HAP-1 (cell line): Measurements from ENCODE around the gene ANXA4.
A peak's percentile ranks its signal among the peaks of the same experiment; 100 is the strongest.
"Not testable (repeated sequence)": the region's sequence is repeated elsewhere in the genome, so short reads cannot be mapped to it uniquely, and the experiment has no call there.

ENCODE experiments used
- DNase-seq, 2 experiments: peaks; one replicate each; pipeline ENCODE4 v3.0.0-alpha.2; 2016 to 2020; ENCODE audit warnings: low spot score in 2 of 2
- H3K27me3 ChIP-seq: fragments of 250-450 bp; sonication (Bioruptor Pico); 2 replicates; pipeline ENCODE4 v1.5.1; 2020; ENCODE audit warnings: low read depth, mild to moderate bottlenecking, moderate library complexity
- H3K36me3 ChIP-seq: fragments of 250-450 bp; sonication (Bioruptor Pico); replicated peaks from 2 replicates; pipeline ENCODE4 v1.5.1; 2020; ENCODE audit warnings: mild to moderate bottlenecking
- H3K4me1 ChIP-seq: fragments of 250-450 bp; sonication (Bioruptor Pico); 2 replicates; pipeline ENCODE4 v1.5.1; 2020; ENCODE audit warnings: mild to moderate bottlenecking
- H3K4me3 ChIP-seq: fragments of 250-450 bp; sonication (Bioruptor Pico); 2 replicates; pipeline ENCODE4 v1.5.1; 2020; ENCODE audit warnings: mild to moderate bottlenecking, moderate library complexity
- H3K9me3 ChIP-seq: fragments of 250-450 bp; sonication (Bioruptor Pico); 2 replicates; pipeline ENCODE4 v1.5.1; 2020; ENCODE audit warnings: mild to moderate bottlenecking, moderate library complexity
- in situ Hi-C: fragments of 300-500 bp; cut with MboI; formaldehyde crosslinking; loops from 3 replicates; pipeline ENCODE4 v1.14.3; 2020; ENCODE audit warnings: low sequenced_read_pairs, inconsistent platforms, mixed read lengths

The ANXA4 gene

DNA sequence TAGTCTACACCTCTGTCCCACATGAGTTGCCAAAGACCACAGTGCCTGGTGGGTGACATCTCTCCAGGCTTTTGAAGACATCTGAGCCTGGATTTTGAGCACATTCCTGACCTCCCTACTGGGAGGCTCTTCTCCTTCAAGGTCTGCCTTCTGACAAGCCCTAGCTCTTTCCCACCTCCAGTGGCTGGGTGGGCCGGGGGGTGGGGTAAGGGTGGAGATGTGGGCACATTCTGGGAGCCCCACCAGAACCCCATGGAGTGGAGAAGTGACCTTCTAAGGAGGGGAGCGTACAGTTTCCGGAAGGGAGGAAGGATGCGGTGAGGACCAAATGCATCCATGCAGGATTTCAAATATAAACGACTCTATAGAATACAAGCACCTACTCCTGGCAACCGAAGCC lies 27.9 kb upstream of the ANXA4 start:
- Histone ChIP-seq H3K4me3 (no peak overlapping the region), H3K36me3 (no peaks in the 10 kb centered on the region), H3K27me3 (no peaks in the 10 kb centered on the region), H3K9me3 (no peaks in the 10 kb centered on the region), H3K4me1 (no peaks in the 10 kb centered on the region)
- in situ Hi-C loops, result loop anchor here (5.0 kb wide), 1 partner anchor 147 kb away; no protein-coding TSS in a partner anchor
- DNase-seq, result no peak

DNA sequence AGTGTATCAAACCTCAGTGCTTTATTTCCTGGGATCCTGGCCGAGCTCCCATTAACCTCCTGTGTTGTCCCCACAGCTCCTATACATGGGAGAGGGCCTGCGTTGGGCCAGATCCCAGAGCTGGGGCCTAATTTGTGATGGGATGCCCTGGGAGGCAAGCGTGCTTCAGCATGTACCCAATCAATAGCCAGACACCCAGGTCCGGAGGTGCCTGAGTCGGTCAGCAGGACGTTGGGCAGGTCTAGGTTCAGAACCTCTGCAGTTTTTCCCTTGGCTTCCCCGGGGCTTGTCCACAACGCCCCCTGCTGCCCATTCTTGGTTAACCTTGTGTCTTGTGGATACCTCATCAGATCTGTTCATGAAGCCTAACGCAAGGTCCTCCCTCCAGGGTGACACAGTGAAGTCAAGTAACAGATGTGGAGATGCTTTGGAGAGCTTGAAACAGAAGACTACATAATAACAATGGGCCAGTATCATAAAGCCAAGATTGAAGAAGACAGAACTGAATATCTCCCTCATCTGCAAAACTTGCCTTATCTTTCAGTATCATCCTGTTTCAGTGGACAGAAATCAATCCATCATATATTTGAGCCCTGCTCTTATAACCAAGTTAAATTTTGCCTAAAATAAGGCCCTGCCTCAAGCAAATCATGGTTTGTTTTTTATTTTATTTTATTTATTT lies 27.3 kb upstream of the ANXA4 start:
- H3K4me3 ChIP-seq, H3K4me1 ChIP-seq, H3K27me3 ChIP-seq, H3K9me3 ChIP-seq, H3K36me3 ChIP-seq: not testable (repeated sequence)
- peak; percentile 58 to 93 for DNase-seq
- in situ Hi-C loops, result loop anchor here (5.0 kb wide), 1 partner anchor 147 kb away; no protein-coding TSS in a partner anchor

DNA sequence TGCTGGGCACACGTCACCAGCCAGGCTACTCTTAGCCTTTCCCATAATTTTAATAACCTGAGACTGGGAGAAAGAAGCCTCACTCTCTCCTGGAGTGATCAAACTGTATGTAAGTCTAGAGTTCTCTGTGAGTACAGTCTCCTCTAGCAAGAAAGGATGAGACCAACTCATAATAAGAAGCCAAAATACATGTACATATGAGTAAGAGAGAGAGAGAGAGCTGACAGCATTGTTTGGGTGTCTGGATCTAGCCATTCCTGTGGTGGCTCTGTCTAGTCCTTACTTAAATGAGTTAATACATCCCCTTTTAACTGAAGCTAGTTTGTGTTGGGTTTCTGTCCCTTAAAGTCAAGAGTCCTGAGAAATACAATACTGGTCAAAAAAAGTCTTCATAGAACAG lies 26.0 kb upstream of the ANXA4 start:
- in situ Hi-C loops, result no loop called here
- no peaks in the 10 kb centered on the region for H3K4me1 ChIP-seq
- no peaks in the 10 kb centered on the region for H3K36me3 ChIP-seq
- no peaks in the 10 kb centered on the region for H3K27me3 ChIP-seq
- no peak overlapping the region for H3K4me3 ChIP-seq
- no peak for DNase-seq
- no peaks in the 10 kb centered on the region for H3K9me3 ChIP-seq

DNA sequence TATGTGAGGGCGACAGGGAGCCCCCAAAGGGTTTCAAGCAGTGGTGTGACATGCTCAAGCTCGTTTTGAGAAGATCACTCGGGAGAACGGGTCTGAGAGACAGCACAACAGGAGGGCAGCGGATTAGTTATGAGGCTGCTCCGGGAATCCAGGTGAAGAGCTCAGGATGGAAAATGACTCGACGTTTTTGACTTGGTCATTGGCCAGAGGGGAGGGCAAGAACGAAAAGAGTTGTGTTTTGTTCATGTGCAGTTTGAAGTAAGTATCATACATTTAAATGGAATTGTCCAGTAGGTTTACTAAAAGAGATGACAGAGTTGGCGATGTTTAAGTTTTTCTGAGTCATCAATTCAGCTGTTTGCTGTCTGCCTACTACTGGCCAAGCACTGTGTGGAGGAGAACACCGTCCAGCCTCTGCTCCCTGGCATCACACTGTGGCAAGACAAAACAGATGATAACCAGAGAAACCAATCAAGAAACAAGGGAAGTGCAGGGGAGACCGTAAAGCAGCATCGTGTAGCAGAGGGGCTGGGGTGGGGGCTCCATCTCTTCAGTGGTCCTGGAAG lies 25.3 kb upstream of the ANXA4 start:
- no peaks in the 10 kb centered on the region for H3K27me3 ChIP-seq
- H3K9me3 ChIP-seq, result no peaks in the 10 kb centered on the region
- no peak for DNase-seq
- no peaks in the 10 kb centered on the region for H3K36me3 ChIP-seq
- in situ Hi-C loops, result no loop called here
- H3K4me1 ChIP-seq, result no peaks in the 10 kb centered on the region
- H3K4me3 ChIP-seq, result no peak overlapping the region

DNA sequence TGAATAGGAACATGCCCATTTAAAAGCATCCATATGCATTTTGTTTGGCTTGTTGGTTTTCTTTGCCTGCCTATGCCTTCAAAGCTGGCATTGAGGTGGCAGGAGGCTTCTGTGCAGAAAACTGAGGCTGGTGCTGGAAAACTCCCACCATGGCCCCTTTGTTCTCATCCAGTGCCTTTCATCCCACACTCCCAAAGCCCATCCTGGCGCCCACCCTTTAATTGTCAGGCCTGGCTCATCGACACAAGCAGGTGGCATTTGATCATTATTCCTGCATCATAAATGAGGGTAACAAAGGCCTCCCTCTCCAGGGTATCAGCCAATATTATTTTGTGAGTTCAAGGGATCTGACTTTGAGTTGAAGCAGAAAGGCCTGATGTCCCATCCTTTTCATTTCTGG lies 24.7 kb upstream of the ANXA4 start:
- Histone ChIP-seq H3K4me3 (no peak overlapping the region), H3K27me3 (no peaks in the 10 kb centered on the region), H3K4me1 (no peaks in the 10 kb centered on the region), H3K9me3 (no peaks in the 10 kb centered on the region), H3K36me3 (no peaks in the 10 kb centered on the region)
- no peak for DNase-seq
- in situ Hi-C loops, result no loop called here

DNA sequence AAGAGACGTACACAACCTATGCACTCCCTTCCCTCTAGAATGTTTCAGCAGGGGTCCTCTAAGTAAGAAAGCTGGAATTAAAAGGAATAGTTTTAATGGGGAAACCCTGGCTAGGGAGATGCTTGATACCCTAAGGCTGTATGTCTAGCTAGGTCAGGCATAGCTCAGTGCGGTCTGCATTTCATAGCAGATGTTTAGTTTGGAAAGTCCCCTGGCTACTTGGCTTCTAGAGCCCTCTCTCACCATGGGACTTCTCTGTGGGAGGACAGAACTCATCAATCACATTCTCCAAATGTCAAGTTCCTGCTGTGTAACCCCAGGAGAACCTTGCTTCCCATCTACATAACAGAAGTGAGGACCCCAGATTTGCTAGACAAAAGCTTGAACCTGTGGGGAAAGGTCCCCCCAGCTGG lies 24.1 kb upstream of the ANXA4 start:
- no peak overlapping the region for H3K4me3 ChIP-seq
- H3K27me3 ChIP-seq, result no peaks in the 10 kb centered on the region
- no peaks in the 10 kb centered on the region for H3K9me3 ChIP-seq
- no peak for DNase-seq
- in situ Hi-C loops, result no loop called here
- no peaks in the 10 kb centered on the region for H3K36me3 ChIP-seq
- H3K4me1 ChIP-seq, result no peaks in the 10 kb centered on the region

DNA sequence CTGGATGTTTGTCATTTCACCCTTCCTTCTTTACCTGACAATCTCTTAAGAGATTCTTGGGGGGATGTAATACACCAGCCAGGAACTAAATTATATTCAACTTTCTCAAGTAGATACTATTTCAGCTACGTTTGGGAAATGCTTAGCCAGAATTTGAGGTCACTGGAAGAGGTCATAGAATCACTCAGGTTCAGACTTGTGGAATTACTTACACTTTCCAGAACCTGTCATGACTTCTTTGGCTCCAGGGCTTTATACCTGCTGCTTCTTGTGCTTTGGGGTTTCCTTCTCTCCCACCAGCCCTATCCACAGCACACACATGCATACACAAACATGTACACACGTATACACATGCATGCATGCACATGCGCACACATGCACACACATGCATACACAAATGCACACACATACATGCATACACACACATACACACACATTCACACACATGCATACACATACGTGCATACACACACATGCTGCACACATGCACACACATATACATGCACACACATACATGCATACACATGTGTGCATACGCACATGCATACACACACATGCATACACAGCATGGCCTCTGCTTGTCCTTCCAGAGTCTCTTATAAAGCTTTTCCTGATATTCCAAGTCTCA lies 23.5 kb upstream of the ANXA4 start:
- DNase-seq, result no peak
- Histone ChIP-seq H3K27me3 (no peaks in the 10 kb centered on the region), H3K4me3 (no peak overlapping the region), H3K9me3 (no peaks in the 10 kb centered on the region), H3K36me3 (no peaks in the 10 kb centered on the region), H3K4me1 (no peaks in the 10 kb centered on the region)
- in situ Hi-C loops, result no loop called here

DNA sequence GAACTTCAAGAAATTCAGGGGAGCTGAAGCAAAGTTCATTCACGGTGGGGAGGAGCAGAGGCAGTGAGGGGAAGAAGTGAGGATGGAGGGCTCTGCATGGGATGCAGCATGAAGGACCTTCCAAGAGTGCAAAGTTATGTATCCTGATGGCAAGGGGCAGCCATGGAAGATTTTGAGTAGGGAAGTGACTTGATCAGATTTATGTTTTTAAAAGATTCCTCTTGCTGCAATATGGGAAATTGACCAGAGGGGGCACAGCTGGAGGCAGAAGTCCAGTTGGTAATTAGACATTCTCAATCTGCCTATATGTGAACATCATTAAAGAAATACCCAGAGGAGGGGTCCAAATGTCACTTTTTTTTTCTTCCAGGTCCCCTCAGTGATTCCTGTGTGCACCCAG lies 21.5 kb upstream of the ANXA4 start:
- no peaks in the 10 kb centered on the region for H3K4me1 ChIP-seq
- H3K27me3 ChIP-seq, result no peaks in the 10 kb centered on the region
- DNase-seq, result peak in 1 of 2 experiments; percentile 20
- no peak overlapping the region for H3K4me3 ChIP-seq
- no peaks in the 10 kb centered on the region for H3K36me3 ChIP-seq
- H3K9me3 ChIP-seq, result no peaks in the 10 kb centered on the region
- in situ Hi-C loops, result loop anchor here (5.0 to 10.0 kb wide), 2 partner anchors 92 to 424 kb away; no protein-coding TSS in a partner anchor

DNA sequence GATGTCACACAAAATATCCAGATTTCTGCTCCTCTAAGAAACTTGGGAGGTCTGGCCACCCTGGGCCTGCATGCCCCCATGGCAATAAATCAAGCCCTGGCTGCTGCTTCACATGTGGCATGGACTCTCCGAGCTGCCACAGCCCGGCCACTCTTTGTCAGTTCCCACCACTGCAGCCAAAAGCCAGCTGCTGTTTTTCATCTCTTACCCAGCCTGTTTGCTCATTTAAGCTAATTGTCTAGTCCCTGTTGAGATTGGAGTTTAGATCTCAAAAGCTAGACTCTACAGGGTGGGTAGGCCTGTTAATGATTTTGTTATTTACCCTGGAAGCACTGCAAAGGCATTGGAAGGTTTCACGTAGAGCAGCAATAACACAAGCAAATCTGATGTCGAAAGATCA lies 20.9 kb upstream of the ANXA4 start:
- H3K36me3 ChIP-seq, result no peaks in the 10 kb centered on the region
- H3K4me1 ChIP-seq, result no peaks in the 10 kb centered on the region
- H3K27me3 ChIP-seq, result no peaks in the 10 kb centered on the region
- no peaks in the 10 kb centered on the region for H3K9me3 ChIP-seq
- in situ Hi-C loops, result loop anchor here (5.0 to 10.0 kb wide), 2 partner anchors 91 to 424 kb away; no protein-coding TSS in a partner anchor
- no peak overlapping the region for H3K4me3 ChIP-seq
- no peak for DNase-seq

DNA sequence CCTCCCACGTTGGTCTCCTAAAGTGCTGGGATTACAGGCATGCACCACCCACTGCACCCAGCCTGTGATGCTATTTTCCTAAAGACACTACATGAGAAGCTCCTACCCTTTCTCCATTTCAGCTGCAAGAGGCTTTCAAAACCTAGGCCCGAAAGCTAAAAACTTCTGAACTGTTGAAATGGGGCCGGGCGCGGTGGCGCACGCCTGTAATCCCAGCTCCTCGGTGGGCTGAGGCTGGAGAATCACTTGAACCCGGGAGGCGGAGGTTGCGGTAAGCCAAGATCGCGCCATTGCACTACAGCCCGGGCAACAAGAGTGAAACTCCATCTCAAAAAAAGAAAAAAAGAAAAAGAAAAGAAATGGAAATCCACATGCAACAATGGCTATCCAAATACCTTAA lies 18.1 kb upstream of the ANXA4 start:
- Histone ChIP-seq H3K9me3 (no peaks in the 10 kb centered on the region), H3K27me3 (no peaks in the 10 kb centered on the region), H3K4me3 (no peak overlapping the region), H3K36me3 (no peaks in the 10 kb centered on the region), H3K4me1 (no peaks in the 10 kb centered on the region)
- DNase-seq, result no peak
- in situ Hi-C loops, result loop anchor here (5.0 to 10.0 kb wide), 2 partner anchors 89 to 421 kb away; no protein-coding TSS in a partner anchor

DNA sequence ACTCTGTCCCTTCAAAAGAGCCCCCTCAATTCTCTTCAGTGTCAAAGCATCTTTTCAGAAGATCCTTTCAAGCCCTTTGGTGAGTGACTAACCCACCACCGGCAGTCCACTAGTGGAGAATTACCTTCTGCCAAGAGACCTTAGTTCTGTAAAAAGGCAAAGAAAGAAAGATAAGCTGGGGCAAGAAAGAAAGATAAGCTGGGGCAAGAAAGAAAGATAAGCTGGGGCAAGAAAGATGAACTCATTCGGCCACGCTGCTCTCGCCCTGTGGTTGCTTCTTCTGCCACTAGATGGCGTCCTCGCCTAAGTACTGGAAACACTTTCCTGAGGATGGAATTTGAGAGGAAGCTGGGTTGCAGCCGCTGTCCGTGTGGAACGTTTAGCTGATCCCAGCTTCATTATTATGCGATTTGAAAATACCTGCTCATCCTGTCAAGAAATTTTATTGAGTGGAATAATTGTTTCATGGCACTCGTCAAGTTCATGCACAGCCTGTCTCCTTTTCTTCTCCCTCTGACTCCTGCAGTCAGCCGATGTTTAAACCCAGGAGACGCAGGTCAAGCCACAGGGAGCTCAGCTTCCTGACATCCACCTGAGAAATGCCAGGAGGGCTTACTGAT lies 17.3 kb upstream of the ANXA4 start:
- DNase-seq, result peak; percentile 81 to 93
- no peaks in the 10 kb centered on the region for H3K36me3 ChIP-seq
- in situ Hi-C loops, result loop anchor here (5.0 to 10.0 kb wide), 2 partner anchors 88 to 420 kb away; no protein-coding TSS in a partner anchor
- H3K9me3 ChIP-seq, result no peaks in the 10 kb centered on the region
- H3K4me3 ChIP-seq, result no peak overlapping the region
- no peaks in the 10 kb centered on the region for H3K27me3 ChIP-seq
- H3K4me1 ChIP-seq, result peaks cover under 1% of the 10 kb centered on the region; the same call in 1 of the 2 replicates

DNA sequence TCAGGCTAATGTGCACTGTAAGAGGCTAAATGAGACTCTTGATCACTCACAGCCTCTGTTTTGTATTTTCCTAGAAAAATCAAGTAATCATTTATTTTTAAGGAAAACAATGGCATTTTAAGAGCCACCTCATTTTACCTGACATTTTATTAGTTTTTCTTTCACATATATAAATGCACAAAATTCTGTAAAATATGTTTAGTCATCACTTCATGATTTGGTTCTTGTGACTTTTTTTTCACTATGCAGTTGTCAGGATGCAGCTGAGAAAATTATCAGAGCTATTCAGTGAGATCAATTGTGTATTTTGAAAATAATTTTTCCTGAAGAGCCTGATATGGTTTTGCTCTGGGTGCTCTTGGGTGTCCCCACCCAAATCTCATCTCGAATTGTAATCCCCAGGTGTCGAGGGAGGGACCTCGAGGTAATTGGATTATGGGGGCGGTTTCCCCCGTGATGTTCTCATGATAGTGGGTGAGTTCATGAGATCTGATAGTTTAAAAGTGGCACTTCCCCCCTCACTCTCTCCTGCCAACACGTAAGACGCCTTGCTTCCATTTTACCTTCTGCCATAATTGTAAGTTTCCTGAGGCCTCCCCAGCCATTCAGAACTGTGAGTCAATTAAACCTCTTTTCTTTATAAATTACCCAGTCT lies 16.1 kb upstream of the ANXA4 start:
- no peak for DNase-seq
- in situ Hi-C loops, result loop anchor here (10.0 kb wide), 1 partner anchor 419 kb away; no protein-coding TSS in a partner anchor

DNA sequence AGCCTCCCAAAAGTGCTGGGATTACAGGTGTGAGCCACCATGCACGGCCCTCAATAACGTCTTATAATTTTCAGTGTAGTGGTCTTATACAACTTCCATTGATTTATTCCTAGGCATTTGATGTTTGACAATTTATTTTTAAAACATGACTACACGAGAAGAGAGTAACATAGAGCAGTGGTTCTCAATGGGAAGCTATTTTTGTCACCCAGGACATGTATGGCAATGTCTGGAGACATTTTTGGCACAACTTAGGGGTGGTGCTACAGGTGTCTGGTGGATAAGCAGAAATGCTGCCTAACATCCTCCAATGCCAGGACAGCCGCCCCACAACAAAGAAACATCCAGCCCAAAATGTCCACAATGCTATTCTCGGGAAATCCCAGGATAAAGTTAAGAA lies 12.7 kb upstream of the ANXA4 start:
- no peak for DNase-seq
- peaks cover 3% of the 10 kb centered on the region; the same call in 1 of the 2 replicates for H3K4me1 ChIP-seq
- H3K4me3 ChIP-seq, result no peak overlapping the region
- H3K36me3 ChIP-seq, result no peaks in the 10 kb centered on the region
- no peaks in the 10 kb centered on the region for H3K9me3 ChIP-seq
- in situ Hi-C loops, result loop anchor here (10.0 kb wide), 1 partner anchor 416 kb away; no protein-coding TSS in a partner anchor
- no peaks in the 10 kb centered on the region for H3K27me3 ChIP-seq

More for the DNA sequence above, 16.1 kb upstream of the ANXA4 start:
- Histone ChIP-seq H3K4me3 (no peak overlapping the region), H3K9me3 (no peaks in the 10 kb centered on the region), H3K27me3 (no peaks in the 10 kb centered on the region), H3K4me1 (peaks cover 3% of the 10 kb centered on the region; the same call in 1 of the 2 replicates), H3K36me3 (no peaks in the 10 kb centered on the region)
